Astrocyte (in vitro differentiated cells and primary cell): ENCODE data around the gene PPP6R3.

Source experiments
- CTCF ChIP-seq: IDR thresholded peaks from 2 replicates; pipeline ENCODE4 v1.5.1; 2011; ENCODE audit warnings: low read depth, mild to moderate bottlenecking, inconsistent platforms, low read length, moderate library complexity; ENCODE audit not compliant: insufficient read depth
- EZH2 ChIP-seq: IDR thresholded peaks from 2 replicates; pipeline ENCODE4 v1.6.1; 2012; ENCODE audit warnings: mild to moderate bottlenecking, low read length, inconsistent platforms; ENCODE audit not compliant: insufficient read depth

GRCh38 chr11:68521969-68522652, 61.6 kb downstream of the PPP6R3 start:
- no peak for TF ChIP-seq CTCF
- no peak for TF ChIP-seq EZH2
